H1 (cell line): Measurements from ENCODE around the gene APOBEC3G. TPM values are rescaled to one million over a fixed set of nuclear protein-coding genes. Genes with fewer than 3 reads are reported as not detected.

Source experiments
- CTCF ChIA-PET: fragments of 300-600 bp; sonication (Branson Sonifier 250); formaldehyde crosslinking; loops from one replicate; lab custom pipeline; 2021; ENCODE audit not compliant: partially characterized antibody; lab: Charles Lee
- POLR2A ChIA-PET: fragments of 300-600 bp; sonication (Branson Sonifier 250); formaldehyde crosslinking; loops from one replicate; lab custom pipeline; 2021; ENCODE audit warnings: inconsistent platforms; ENCODE audit not compliant: partially characterized antibody; lab: Charles Lee
- DNase-seq, 2 experiments: peaks; one replicate each; pipeline versions ENCODE4 v3.0.0 to v3.0.0-alpha.2; 2010 to 2022; ENCODE audit warnings: low spot score in 2 of 2, low read depth in 1 of 2, mixed read lengths in 1 of 2
- FAIRE-seq: peaks from 2 replicates; lab custom pipeline; 2011; peaks lifted over from hg19 to GRCh38; lab: Jason Lieb, UNC
- H2AFZ ChIP-seq: 2 replicates; pipeline ENCODE4 v1.8.1; 2012; ENCODE audit warnings: low read length, inconsistent platforms
- H2AK5ac ChIP-seq: 2 replicates; pipeline ENCODE4 v1.6.1; 2013; ENCODE audit warnings: low read depth, low read length
- H2BK120ac ChIP-seq: replicated peaks from 2 replicates; pipeline ENCODE3; 2013; ENCODE audit warnings: low read depth, low read length, inconsistent platforms
- H2BK12ac ChIP-seq: 2 replicates; pipeline ENCODE4 v1.6.1; 2013; ENCODE audit warnings: low read depth, low read length
- H2BK15ac ChIP-seq: 2 replicates; pipeline ENCODE4 v1.6.1; 2013; ENCODE audit warnings: low read length
- H2BK20ac ChIP-seq: 2 replicates; pipeline ENCODE4 v1.6.1; 2013; ENCODE audit warnings: low read length
- H2BK5ac ChIP-seq: 2 replicates; pipeline ENCODE4 v1.6.1; 2013; ENCODE audit warnings: low read depth, low read length
- H3K14ac ChIP-seq: 2 replicates; pipeline ENCODE4 v1.6.1; 2013; ENCODE audit warnings: inconsistent platforms; ENCODE audit not compliant: insufficient read length
- H3K18ac ChIP-seq: 2 replicates; pipeline ENCODE4 v1.6.1; 2013; ENCODE audit warnings: low read length; ENCODE audit errors: extremely low read depth
- H3K23ac ChIP-seq: 2 replicates; pipeline ENCODE4 v1.6.1; 2013; ENCODE audit warnings: inconsistent platforms; ENCODE audit not compliant: insufficient read length
- H3K23me2 ChIP-seq: 2 replicates; pipeline ENCODE4 v1.6.1; 2013; ENCODE audit warnings: low read depth, low read length
- H3K27ac ChIP-seq: 2 replicates; pipeline ENCODE4 v1.6.1; 2011; ENCODE audit warnings: low read depth, low read length, inconsistent platforms
- H3K27me3 ChIP-seq, 4 experiments: replicated peaks in 1 of 4; 1 replicate in 1 of 4; 2 replicates in 3 of 4; pipeline versions ENCODE4 v1.6.1 to v1.8.1; 2011 to 2013; ENCODE audit warnings: low read length in 3 of 4, mild to moderate bottlenecking in 3 of 4, inconsistent platforms in 2 of 4, mixed read lengths in 2 of 4, moderate library complexity in 1 of 4; ENCODE audit not compliant: control insufficient read depth in 3 of 4, insufficient read depth in 3 of 4; ENCODE audit errors: extremely low read depth in 1 of 4
- H3K36me3 ChIP-seq, 4 experiments: 2 replicates each; pipeline versions ENCODE4 v1.6.1 to v1.8.1; 2011 to 2013; ENCODE audit warnings: mild to moderate bottlenecking in 4 of 4, low read length in 3 of 4, moderate library complexity in 2 of 4, control low read depth in 1 of 4, inconsistent platforms in 1 of 4; ENCODE audit not compliant: insufficient read depth in 4 of 4, control insufficient read depth in 2 of 4
- H3K4ac ChIP-seq: replicated peaks from 2 replicates; pipeline ENCODE3; 2013; ENCODE audit warnings: low read length, low read depth, mixed read lengths, inconsistent platforms; ENCODE audit not compliant: insufficient read length
- H3K4me1 ChIP-seq, 4 experiments: replicated peaks in 1 of 4; 1 replicate in 1 of 4; 2 replicates in 3 of 4; pipeline versions ENCODE4 v1.6.1 to v1.8.1; 2011 to 2013; ENCODE audit warnings: low read length in 3 of 4, inconsistent platforms in 2 of 4, mixed read lengths in 1 of 4; ENCODE audit not compliant: insufficient read depth in 4 of 4, control insufficient read depth in 3 of 4
- H3K4me2 ChIP-seq, 2 experiments: 2 replicates each; pipeline versions ENCODE4 v1.6.1 to v1.8.1; 2011 to 2013; ENCODE audit warnings: low read depth in 2 of 2, low read length in 2 of 2, control low read depth in 1 of 2, inconsistent platforms in 1 of 2, mild to moderate bottlenecking in 1 of 2; ENCODE audit not compliant: insufficient read depth in 1 of 2
- H3K4me3 ChIP-seq, 4 experiments: fragments of 200-600, 300-600 bp in 1 of 4; sonication (generic), shearing (Covaris generic), sonication (Bioruptor Twin) in 1 of 4; 2 replicates each; pipeline versions ENCODE4 v1.5.1 to v1.8.1; 2011 to 2016; ENCODE audit warnings: low read length in 4 of 4, low read depth in 3 of 4, control low read depth in 2 of 4, inconsistent platforms in 2 of 4, mild to moderate bottlenecking in 2 of 4, mixed read lengths in 1 of 4, moderate library complexity in 1 of 4; ENCODE audit not compliant: insufficient read depth in 2 of 4; ENCODE audit errors: extremely low read depth in 1 of 4
- H3K56ac ChIP-seq: replicated peaks from 2 replicates; pipeline ENCODE3; 2013; ENCODE audit warnings: low read depth, mild to moderate bottlenecking, mixed read lengths, low read length, inconsistent platforms; ENCODE audit not compliant: insufficient read length
- H3K79me1 ChIP-seq: 2 replicates; pipeline ENCODE4 v1.6.1; 2013; ENCODE audit warnings: low read depth, low read length, control low read depth
- H3K79me2 ChIP-seq, 2 experiments: 2 replicates each; pipeline versions ENCODE4 v1.6.1 to v1.8.1; 2012 to 2013; ENCODE audit warnings: low read length in 2 of 2, mild to moderate bottlenecking in 2 of 2, inconsistent platforms in 1 of 2; ENCODE audit not compliant: insufficient read depth in 2 of 2, control insufficient read depth in 1 of 2
- H3K9ac ChIP-seq, 4 experiments: replicated peaks in 1 of 4; 1 replicate in 1 of 4; 2 replicates in 3 of 4; pipeline versions ENCODE4 v1.6.1 to v1.8.1; 2011 to 2013; ENCODE audit warnings: low read depth in 3 of 4, low read length in 3 of 4, control low read depth in 2 of 4, mild to moderate bottlenecking in 2 of 4, moderate library complexity in 2 of 4, inconsistent platforms in 1 of 4; ENCODE audit errors: extremely low read depth in 1 of 4
- H3K9me3 ChIP-seq, 2 experiments: 2 replicates each; pipeline versions ENCODE4 v1.6.1 to v1.8.1; 2012 to 2013; ENCODE audit warnings: mild to moderate bottlenecking in 2 of 2, moderate library complexity in 2 of 2, control low read depth in 1 of 2, inconsistent platforms in 1 of 2, low read depth in 1 of 2, low read length in 1 of 2, mixed read lengths in 1 of 2; ENCODE audit not compliant: insufficient read depth in 2 of 2
- H4K20me1 ChIP-seq, 2 experiments: replicated peaks in 1 of 2; 2 replicates each; pipeline versions ENCODE3 to v1.8.1; 2011 to 2013; ENCODE audit warnings: inconsistent platforms in 2 of 2, low read length in 2 of 2, mild to moderate bottlenecking in 1 of 2; ENCODE audit not compliant: insufficient read depth in 2 of 2, control insufficient read depth in 1 of 2
- H4K5ac ChIP-seq: 2 replicates; pipeline ENCODE4 v1.6.1; 2013; ENCODE audit warnings: low read length, low read depth, mixed read lengths, inconsistent platforms; ENCODE audit not compliant: insufficient read length
- H4K8ac ChIP-seq: 2 replicates; pipeline ENCODE4 v1.8.0; 2013; ENCODE audit warnings: mild to moderate bottlenecking, moderate library complexity, low read length, inconsistent platforms; ENCODE audit not compliant: insufficient read depth; ENCODE audit errors: extremely low read depth
- H4K91ac ChIP-seq: replicated peaks from 2 replicates; pipeline ENCODE3; 2013; ENCODE audit warnings: low read length, mixed read lengths, inconsistent platforms; ENCODE audit not compliant: insufficient read length
- ASH2L ChIP-seq: fragments of 200-600, 300-600 bp; sonication (generic); IDR thresholded peaks from one replicate; pipeline ENCODE4 v1.7.1; 2017; ENCODE audit warnings: low read length
- ATF2 ChIP-seq: IDR thresholded peaks from 2 replicates; pipeline ENCODE4 v1.6.1; 2012; ENCODE audit warnings: low read length, inconsistent platforms
- BCL11A ChIP-seq, 2 experiments: IDR thresholded peaks; one replicate each; pipeline ENCODE4 v1.6.1; 2011; ENCODE audit warnings: low read depth in 2 of 2, low read length in 2 of 2, mild to moderate bottlenecking in 2 of 2
- CBX8 ChIP-seq: fragments of 300-800, 300-1000 bp; sonication (generic); IDR thresholded peaks from 2 replicates; pipeline ENCODE4 v1.7.1; 2016; ENCODE audit warnings: low read depth, low read length, borderline replicate concordance
- CEBPB ChIP-seq: IDR thresholded peaks from 2 replicates; pipeline ENCODE4 v1.6.1; 2012; ENCODE audit warnings: low read depth, low read length
- CTBP2 ChIP-seq: IDR thresholded peaks from 2 replicates; pipeline ENCODE4 v1.7.0; 2011; ENCODE audit warnings: borderline replicate concordance, mild to moderate bottlenecking, moderate library complexity, mixed read lengths, low read length; ENCODE audit not compliant: insufficient read depth, insufficient read length
- EZH2 ChIP-seq: fragments of 200-600 bp; sonication (generic); IDR thresholded peaks from 2 replicates; pipeline ENCODE4 v1.7.1; 2012; ENCODE audit warnings: low read depth, mild to moderate bottlenecking, moderate library complexity, low read length, inconsistent platforms; ENCODE audit not compliant: severe bottlenecking
- JUN ChIP-seq: IDR thresholded peaks from 2 replicates; pipeline ENCODE4 v1.6.1; 2011; ENCODE audit warnings: low read depth, mild to moderate bottlenecking, improper control_type of control experiment, low read length
- JUND ChIP-seq: IDR thresholded peaks from 2 replicates; pipeline ENCODE4 v1.6.1; 2011; ENCODE audit warnings: mild to moderate bottlenecking, improper control_type of control experiment, low read length
- SIN3A ChIP-seq, 2 experiments: IDR thresholded peaks in 1 of 2; conservative IDR thresholded peaks in 1 of 2; 2 replicates each; pipeline ENCODE4 v1.6.1; 2011 to 2012; ENCODE audit warnings: low read length in 2 of 2, improper control_type of control experiment in 1 of 2, low read depth in 1 of 2, mild to moderate bottlenecking in 1 of 2
- SP1 ChIP-seq: IDR thresholded peaks from 2 replicates; pipeline ENCODE4 v1.6.1; 2011; ENCODE audit warnings: low read depth, low read length
- SRF ChIP-seq: IDR thresholded peaks from 2 replicates; pipeline ENCODE4 v1.6.1; 2011; ENCODE audit warnings: mild to moderate bottlenecking, low read depth, low read length, moderate library complexity
- TAF7 ChIP-seq: optimal IDR thresholded peaks from 2 replicates; pipeline ENCODE3; 2011; ENCODE audit warnings: low read depth, mild to moderate bottlenecking, inconsistent platforms, low read length, moderate library complexity, borderline replicate concordance
- WGBS, 2 experiments: shearing (Covaris generic) in 1 of 2; methylation state at CpG; one replicate each; pipeline versions ENCODE4 v1.1.6 to v1.1.7; 2013 to 2015; ENCODE audit warnings: low lambda C conversion rate in 2 of 2, mixed read lengths in 2 of 2, inconsistent platforms in 1 of 2, low coverage in 1 of 2, missing lambda C conversion rate in 1 of 2; ENCODE audit not compliant: insufficient replicate concordance in 2 of 2, insufficient coverage in 1 of 2, insufficient read length in 1 of 2; ENCODE audit errors: extremely low coverage in 1 of 2, missing lambda C conversion rate in 1 of 2; 5-methylcytosine and 5-hydroxymethylcytosine counted together
- polyA plus RNA-seq, 7 experiments: library from polyadenylated mRNA; depleted of rRNA in 3 of 7; stranded (reverse) in 5 of 7; unstranded in 2 of 7; fragments of >200 nt in 5 of 7; fragments of 200-250 nt in 2 of 7; gene quantifications; 1 replicate in 5 of 7; 2 replicates in 1 of 7; 4 replicates in 1 of 7; pipeline versions ENCODE4 v1.2.1 to v1.2.3, GENCODE V29; 2011 to 2013; ENCODE audit warnings: missing spikeins in 2 of 7, mixed read lengths in 2 of 7
- total RNA-seq: library from RNA; stranded (reverse); fragmentation: NEBNext Ultra II Directional; extraction: Animal tissue kit (Norgen Biotek cat#: 25700); gene quantifications from 2 replicates; pipeline ENCODE4 v1.2.1, GENCODE V29; 2021

The APOBEC3G gene
- total and polyA plus RNA-seq, 2 of the 8 experiments (the other 6 are each of a cell fraction or from before 2014, with no cell fraction given): 1.7 to 2.0 TPM

GRCh38 chr22:39055658-39056057 is 21.4 kb upstream of the APOBEC3G start:
- Histone ChIP-seq H3K23ac (no peak overlapping the region), H3K27me3 (no peaks in the 10 kb centered on the region), H2BK15ac (no peak overlapping the region), H3K9me3 (peaks cover 9% of the 10 kb centered on the region in 2 experiments; a peak in 3 of 4 replicates), H2AFZ (no peak overlapping the region), H2BK5ac (no peak overlapping the region), H2AK5ac (no peak overlapping the region), H3K79me1 (no peaks in the 10 kb centered on the region), H3K56ac (no peak overlapping the region), H2BK20ac (no peak overlapping the region), H3K14ac (no peak overlapping the region), H2BK12ac (no peak overlapping the region), H4K5ac (no peak overlapping the region), H3K9ac (no peak overlapping the region), H4K8ac (no peak overlapping the region), H3K4me3 (no peak overlapping the region), H4K20me1 (no peaks in the 10 kb centered on the region), H3K36me3 (no peaks in the 10 kb centered on the region), H3K4me1 (peaks cover 3 to 14% (median 5%) of the 10 kb centered on the region in 4 experiments; a peak in 6 of 7 replicates), H2BK120ac (no peak overlapping the region), H4K91ac (no peak overlapping the region), H3K23me2 (no peaks in the 10 kb centered on the region), H3K18ac (no peak overlapping the region), H3K4me2 (no peak overlapping the region), H3K27ac (no peak overlapping the region), H3K79me2 (no peaks in the 10 kb centered on the region), H3K4ac (no peak overlapping the region)
- no peak for DNase-seq
- FAIRE-seq: no peak
- ChIA-PET POLR2A (interaction anchor here (1.6 kb wide), 1 partner anchor 19 kb away, joined by 3 read pairs; no protein-coding TSS in a partner anchor), CTCF (no interaction called here)
- 92% methylated on average over 11 of the region's 11 CpGs; no CpG with 5 or more reads in 1 of the 2 experiments for WGBS, 2 experiments
- no peak for TF ChIP-seq JUND
- no peak for TF ChIP-seq ASH2L
- no peak for TF ChIP-seq JUN
- no peak for TF ChIP-seq TAF7
- TF ChIP-seq BCL11A (IDR thresholded peaks at IDR 0.05; ENCODE audit: low read depth in 2 of 2, low read length in 2 of 2): no peak
- TF ChIP-seq EZH2: no peak
- TF ChIP-seq ATF2: no peak
- no peak for TF ChIP-seq CTBP2
- TF ChIP-seq SRF: no peak
- no peak for TF ChIP-seq SP1
- TF ChIP-seq SIN3A (conservative IDR thresholded peaks at IDR 0.05 in 1 of 2, IDR thresholded peaks at IDR 0.05 in 1 of 2; ENCODE audit: low read depth in 1 of 2, low read length in 2 of 2): no peak
- TF ChIP-seq CEBPB: no peak
- TF ChIP-seq CBX8: no peak
